SU-DHL-6 (cell line): ENCODE results near the gene ANO2.

ENCODE experiments used
- H2AFZ ChIP-seq: fragments of 200-600 bp; sonication (generic); 2 replicates; pipeline ENCODE4 v1.6.1; 2014; ENCODE audit warnings: low read depth, mild to moderate bottlenecking, moderate library complexity, mixed read lengths, antibody characterized with exemption, low read length; ENCODE audit not compliant: severe bottlenecking
- H3F3A ChIP-seq: fragments of 200-600 bp; shearing (Covaris generic); 2 replicates; pipeline ENCODE4 v1.6.0; 2016; ENCODE audit warnings: antibody characterized with exemption, mild to moderate bottlenecking; ENCODE audit not compliant: insufficient read depth
- H3K27ac ChIP-seq: fragments of 200-600 bp; sonication (generic); 2 replicates; pipeline ENCODE4 v1.5.1; 2016; ENCODE audit warnings: low read depth, mild to moderate bottlenecking, low read length, moderate library complexity, mixed read lengths
- H3K27me3 ChIP-seq: fragments of 200-600 bp; sonication (generic), shearing (Covaris generic); 2 replicates; pipeline ENCODE4 v1.6.0; 2014; ENCODE audit warnings: mild to moderate bottlenecking, low read length
- H3K36me3 ChIP-seq: fragments of 200-600 bp; sonication (generic); 2 replicates; pipeline ENCODE4 v1.6.1; 2014; ENCODE audit warnings: mild to moderate bottlenecking, low read length, mixed read lengths
- H3K4me2 ChIP-seq: fragments of 300-600, 200-600 bp; shearing (Covaris generic), sonication (generic); 2 replicates; pipeline ENCODE4 v1.6.0; 2014; ENCODE audit warnings: low read length, low read depth, mild to moderate bottlenecking; ENCODE audit not compliant: poor library complexity, severe bottlenecking
- H3K4me3 ChIP-seq: fragments of 200-600 bp; sonication (generic); 2 replicates; pipeline ENCODE4 v1.5.1; 2014; ENCODE audit warnings: antibody characterized with exemption, low read length, mild to moderate bottlenecking, mixed read lengths; ENCODE audit not compliant: insufficient read depth, poor library complexity, severe bottlenecking
- H3K79me2 ChIP-seq: fragments of 200-600 bp; sonication (generic); 2 replicates; pipeline ENCODE4 v1.6.1; 2014; ENCODE audit warnings: mild to moderate bottlenecking, low read length, moderate library complexity; ENCODE audit not compliant: insufficient read depth
- H3K9ac ChIP-seq: fragments of 200-600 bp; sonication (generic); 2 replicates; pipeline ENCODE4 v1.7.0; 2014; ENCODE audit warnings: mild to moderate bottlenecking, low read length
- H3K9me2 ChIP-seq: fragments of 200-600 bp; sonication (generic); replicated peaks from 2 replicates; pipeline ENCODE4 v1.6.1; 2014; ENCODE audit warnings: low read length; ENCODE audit not compliant: insufficient read depth
- H3K9me3 ChIP-seq: fragments of 200-600 bp; sonication (generic); 2 replicates; pipeline ENCODE4 v1.6.1; 2014; ENCODE audit warnings: low read length, mixed read lengths; ENCODE audit not compliant: insufficient read depth
- H4K20me1 ChIP-seq: fragments of 200-600 bp; sonication (generic); 2 replicates; pipeline ENCODE4 v1.6.1; 2014; ENCODE audit warnings: low read depth, mild to moderate bottlenecking, antibody characterized with exemption, low read length, moderate library complexity, mixed read lengths
- CTCF ChIP-seq: fragments of 200-600 bp; sonication (generic); IDR thresholded peaks from one replicate; pipeline ENCODE4 v1.5.1; 2017; ENCODE audit warnings: antibody characterized with exemption, mild to moderate bottlenecking, low read length, moderate library complexity; ENCODE audit not compliant: insufficient read depth, poor library complexity, severe bottlenecking
- EZH2phosphoT487 ChIP-seq: fragments of 200-600 bp; sonication (generic), shearing (Covaris generic); conservative IDR thresholded peaks from 2 replicates; pipeline ENCODE4 v1.6.1; 2018; ENCODE audit warnings: mild to moderate bottlenecking, antibody characterized with exemption, low read length, moderate library complexity, mixed read lengths

ANO2 gene

DNA sequence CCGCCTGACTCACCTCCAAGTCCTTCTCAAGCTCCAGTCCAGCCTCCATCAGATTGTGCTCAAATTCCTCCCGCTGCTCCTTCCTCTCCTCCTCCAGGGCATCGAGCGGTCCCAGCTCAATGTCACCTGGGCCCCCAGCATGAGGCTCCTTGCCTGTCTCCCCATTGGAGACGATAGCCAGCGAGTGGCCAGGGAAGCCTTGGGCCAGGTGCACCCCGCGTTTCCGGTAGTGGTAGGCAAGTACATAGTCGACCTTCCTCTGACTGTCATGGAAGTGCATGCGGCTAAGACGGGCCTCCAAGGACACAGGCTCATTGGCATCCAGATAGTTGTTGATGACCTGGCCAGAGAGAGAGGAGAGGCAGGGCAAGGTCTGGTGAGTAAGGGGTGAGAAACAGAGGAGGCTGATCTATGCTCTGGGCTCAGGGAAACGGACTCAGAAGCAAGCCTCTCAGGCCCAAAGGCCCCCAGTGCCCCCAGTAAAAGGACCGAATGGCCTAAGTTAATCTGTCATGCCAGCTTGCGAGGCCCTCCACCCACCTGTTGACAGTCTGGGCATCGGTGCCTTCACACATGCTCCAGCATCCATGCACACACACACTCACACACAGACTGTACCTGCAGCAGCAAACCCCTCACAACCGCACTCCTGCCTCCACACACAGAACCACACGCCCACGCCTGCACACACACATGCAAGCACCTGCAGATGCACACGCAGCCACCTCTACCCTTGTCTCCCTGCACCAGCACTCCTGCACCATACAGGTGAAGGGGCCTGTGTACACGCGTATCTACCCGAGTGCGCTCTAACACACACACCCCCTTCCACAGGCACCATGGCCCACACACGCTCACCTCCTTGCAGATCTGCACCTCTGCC lies 23.8 kb downstream of the ANO2 start:
- H3K4me3 ChIP-seq = no peak overlapping the region
- no peaks in the 10 kb centered on the region for H3K27me3 ChIP-seq
- no peaks in the 10 kb centered on the region for H3K9me3 ChIP-seq
- H3K9ac ChIP-seq = no peak overlapping the region
- no peaks in the 10 kb centered on the region for H4K20me1 ChIP-seq
- no peaks in the 10 kb centered on the region for H3F3A ChIP-seq
- no peaks in the 10 kb centered on the region for H3K9me2 ChIP-seq
- H3K36me3 ChIP-seq = no peaks in the 10 kb centered on the region
- H2AFZ ChIP-seq = no peak overlapping the region
- H3K79me2 ChIP-seq = no peaks in the 10 kb centered on the region
- no peak overlapping the region for H3K27ac ChIP-seq
- no peak overlapping the region for H3K4me2 ChIP-seq
- no peak for TF ChIP-seq CTCF
- no peak for TF ChIP-seq EZH2phosphoT487

DNA sequence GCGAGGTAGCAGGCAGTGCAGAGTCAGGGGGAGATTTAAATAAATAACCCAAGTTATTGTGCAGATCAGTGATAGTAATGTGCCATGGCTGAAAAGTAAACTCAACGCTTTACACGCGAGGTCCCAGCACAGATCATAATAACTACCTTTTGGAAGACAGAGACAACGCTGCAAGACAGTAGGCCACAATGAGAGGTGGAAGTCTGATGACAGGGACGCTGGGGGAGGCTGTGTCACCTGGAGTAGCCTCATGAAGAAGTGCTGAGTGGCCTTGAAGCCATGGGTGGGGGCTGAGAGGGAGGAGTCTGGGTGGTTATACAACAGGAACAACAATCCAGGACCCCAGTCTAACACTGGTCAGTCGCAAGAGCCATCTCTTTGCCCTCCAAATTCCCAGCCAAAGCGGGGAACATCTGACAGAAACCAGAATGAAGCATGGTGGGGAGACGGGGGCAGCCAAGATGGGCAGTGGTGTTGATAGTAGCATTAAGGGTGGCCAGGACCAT lies 28.2 kb downstream of the ANO2 start:
- Histone ChIP-seq H3K27ac (no peak overlapping the region), H3K4me3 (no peak overlapping the region), H3F3A (no peaks in the 10 kb centered on the region), H2AFZ (no peak overlapping the region), H3K27me3 (no peaks in the 10 kb centered on the region), H3K9me3 (no peaks in the 10 kb centered on the region), H4K20me1 (no peaks in the 10 kb centered on the region), H3K36me3 (no peaks in the 10 kb centered on the region), H3K9ac (no peak overlapping the region), H3K79me2 (no peaks in the 10 kb centered on the region), H3K4me2 (no peak overlapping the region), H3K9me2 (no peaks in the 10 kb centered on the region)
- TF ChIP-seq EZH2phosphoT487 (no peak), CTCF (no peak)

- H3K27me3 ChIP-seq = no peaks in the 10 kb centered on the region
- no peaks in the 10 kb centered on the region for H3K36me3 ChIP-seq
- no peaks in the 10 kb centered on the region for H3K79me2 ChIP-seq
- H3F3A ChIP-seq = no peaks in the 10 kb centered on the region
- no peak overlapping the region for H3K27ac ChIP-seq
- no peaks in the 10 kb centered on the region for H3K9me2 ChIP-seq
- H4K20me1 ChIP-seq = no peaks in the 10 kb centered on the region
- TF ChIP-seq EZH2phosphoT487 (no peak), CTCF (no peak)
- H3K9me3 ChIP-seq = no peaks in the 10 kb centered on the region
- H3K9ac ChIP-seq = no peak overlapping the region
- no peak overlapping the region for H2AFZ ChIP-seq
- H3K4me3 ChIP-seq = no peak overlapping the region
- H3K4me2 ChIP-seq = no peak overlapping the region
Observed at GRCh38 chr12:5915511-5915910, 29.5 kb downstream of the ANO2 start.
